ENCODE data around the gene BCL6B.

The BCL6B gene

GRCh38 chr17:7063518-7064094 lies 40.8 kb downstream of the BCL6B start:
- DNase-seq = no peak

GRCh38 chr17:7064261-7064660 lies 41.4 kb downstream of the BCL6B start:
- DNase-seq = no peak

GRCh38 chr17:7067198-7067597 lies 44.3 kb downstream of the BCL6B start:
- no peak for DNase-seq

GRCh38 chr17:7068268-7068667 lies 45.4 kb downstream of the BCL6B start:
- no peak for DNase-seq

- DNase-seq = no peak
Measured at GRCh38 chr17:7070712-7071111, 47.9 kb downstream of the BCL6B start.

- no peak for DNase-seq
Measured at GRCh38 chr17:7072406-7072805, 49.6 kb downstream of the BCL6B start.

GRCh38 chr17:7074931-7075330 lies 52.1 kb downstream of the BCL6B start:
- DNase-seq = no peak

- DNase-seq = no peak
Measured at GRCh38 chr17:7077911-7078546, 55.2 kb downstream of the BCL6B start.

GRCh38 chr17:7078711-7079110 lies 55.9 kb downstream of the BCL6B start:
- no peak for DNase-seq

Data from NCI-H748 treated with DMSO at 0.1 percent for 48 hours (cell line).